ENCODE results near the gene PLEKHB1. TPM values are rescaled to one million over a fixed set of nuclear protein-coding genes. Genes with fewer than 3 reads are reported as not detected.

Gene PLEKHB1
- total RNA-seq, 1 experiment from 2014 or later, result 12.7 TPM

DNA sequence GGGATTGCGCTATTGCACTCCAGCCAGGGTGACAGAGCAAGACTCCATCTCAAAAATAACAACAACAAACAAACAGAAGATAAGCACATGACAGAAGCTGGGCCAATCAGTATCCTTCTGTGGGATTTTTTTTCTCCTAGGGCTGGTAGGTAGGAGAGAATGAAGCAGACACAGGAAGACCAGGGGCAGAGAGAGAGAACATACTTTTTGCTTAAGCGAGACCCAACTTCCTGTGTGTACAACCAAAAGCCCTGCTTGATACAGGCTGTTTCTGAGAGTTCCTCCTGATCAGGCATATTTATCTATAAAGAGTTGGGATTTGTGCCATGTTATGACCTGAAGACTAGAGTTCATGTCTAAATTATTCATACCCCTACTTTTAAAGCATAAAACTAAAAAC is 12.4 kb upstream of the PLEKHB1 start:
- Histone ChIP-seq H3K4me3 (ENCODE audit: low read depth, low read length) (no peak overlapping the region), H3K36me3 (ENCODE audit: control insufficient read depth, insufficient read depth, low read length) (no peaks in the 10 kb centered on the region), H3K27me3 (replicated peaks; ENCODE audit: control insufficient read depth, insufficient read depth, low read length) (no peaks in the 10 kb centered on the region), H3K4me1 (peaks cover 9% of the 10 kb centered on the region), H3K9me3 (peaks cover 14% of the 10 kb centered on the region)
- Mint-ChIP-seq H3K4me1 (ENCODE audit: low read depth, unreplicated experiment) (peaks cover 7% of the 10 kb centered on the region), H3K27me3 (ENCODE audit: insufficient read depth, unreplicated experiment) (no peaks in the 10 kb centered on the region), H3K9me3 (ENCODE audit: unreplicated experiment) (peaks cover 22% of the 10 kb centered on the region), H3K4me3 (ENCODE audit: unreplicated experiment) (no peak overlapping the region), H3K36me3 (ENCODE audit: insufficient read depth, unreplicated experiment) (no peaks in the 10 kb centered on the region), H3K27ac (ENCODE audit: unreplicated experiment) (no peak overlapping the region)
- TF ChIP-seq, protein P1, sequence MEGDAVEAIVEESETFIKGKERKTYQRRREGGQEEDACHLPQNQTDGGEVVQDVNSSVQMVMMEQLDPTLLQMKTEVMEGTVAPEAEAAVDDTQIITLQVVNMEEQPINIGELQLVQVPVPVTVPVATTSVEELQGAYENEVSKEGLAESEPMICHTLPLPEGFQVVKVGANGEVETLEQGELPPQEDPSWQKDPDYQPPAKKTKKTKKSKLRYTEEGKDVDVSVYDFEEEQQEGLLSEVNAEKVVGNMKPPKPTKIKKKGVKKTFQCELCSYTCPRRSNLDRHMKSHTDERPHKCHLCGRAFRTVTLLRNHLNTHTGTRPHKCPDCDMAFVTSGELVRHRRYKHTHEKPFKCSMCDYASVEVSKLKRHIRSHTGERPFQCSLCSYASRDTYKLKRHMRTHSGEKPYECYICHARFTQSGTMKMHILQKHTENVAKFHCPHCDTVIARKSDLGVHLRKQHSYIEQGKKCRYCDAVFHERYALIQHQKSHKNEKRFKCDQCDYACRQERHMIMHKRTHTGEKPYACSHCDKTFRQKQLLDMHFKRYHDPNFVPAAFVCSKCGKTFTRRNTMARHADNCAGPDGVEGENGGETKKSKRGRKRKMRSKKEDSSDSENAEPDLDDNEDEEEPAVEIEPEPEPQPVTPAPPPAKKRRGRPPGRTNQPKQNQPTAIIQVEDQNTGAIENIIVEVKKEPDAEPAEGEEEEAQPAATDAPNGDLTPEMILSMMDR (IDR thresholded peaks at IDR 0.05; ENCODE audit: insufficient read depth in 1 of 2, low read depth in 1 of 2, low read length in 1 of 2, severe bottlenecking in 1 of 2, unreplicated experiment in 1 of 2), result no peak
- CTCF ChIA-PET, result interaction anchor here (1.2 kb wide), 1 partner anchor 297 kb away, joined by 3 read pairs; no protein-coding TSS in a partner anchor
- no TSS peak for BruUV-seq (replicated peaks)
- intact Hi-C loops (cut with micrococcal nuclease; ENCODE audit: unreplicated experiment), result no loop called here
- DNase-seq, result no peak
- POLR2A ChIA-PET, result no interaction called here

DNA sequence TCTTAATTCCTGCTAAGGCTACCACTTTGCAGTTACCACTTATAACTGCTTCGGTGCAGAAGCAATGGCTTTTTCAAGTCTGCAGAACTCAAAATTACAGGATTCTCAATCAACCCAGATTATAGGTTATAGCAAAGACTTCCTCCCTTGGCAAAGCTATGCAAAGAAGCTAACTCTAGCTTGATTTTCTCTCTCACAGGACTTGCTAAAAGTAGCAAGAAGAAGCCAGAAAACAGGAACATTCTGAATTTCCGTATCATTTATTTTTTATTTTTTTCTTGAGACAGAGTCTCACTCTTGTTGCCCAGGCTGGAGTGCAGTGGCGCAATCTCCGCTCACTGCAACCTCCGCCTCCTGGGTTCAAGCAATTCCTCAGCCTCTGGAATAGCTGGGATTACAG is 10.7 kb upstream of the PLEKHB1 start:
- no peak for DNase-seq
- Mint-ChIP-seq H3K9me3 (ENCODE audit: unreplicated experiment) (peaks cover 7% of the 10 kb centered on the region), H3K27ac (ENCODE audit: unreplicated experiment) (no peak overlapping the region), H3K27me3 (ENCODE audit: insufficient read depth, unreplicated experiment) (no peaks in the 10 kb centered on the region), H3K4me3 (ENCODE audit: unreplicated experiment) (no peak overlapping the region), H3K36me3 (ENCODE audit: insufficient read depth, unreplicated experiment) (no peaks in the 10 kb centered on the region), H3K4me1 (ENCODE audit: low read depth, unreplicated experiment) (no peaks in the 10 kb centered on the region)
- no peaks in the 10 kb centered on the region for H3K4me1 ChIP-seq
- intact Hi-C loops (cut with micrococcal nuclease; ENCODE audit: unreplicated experiment), result no loop called here
- ChIA-PET POLR2A (no interaction called here), CTCF (no interaction called here)
- TF ChIP-seq, protein P1 (IDR thresholded peaks at IDR 0.05; ENCODE audit: insufficient read depth in 1 of 2, low read depth in 1 of 2, low read length in 1 of 2, severe bottlenecking in 1 of 2, unreplicated experiment in 1 of 2), result no peak
- H3K36me3 ChIP-seq (ENCODE audit: control insufficient read depth, insufficient read depth, low read length), result no peaks in the 10 kb centered on the region
- no TSS peak for BruUV-seq (replicated peaks)
- H3K27me3 ChIP-seq (replicated peaks; ENCODE audit: control insufficient read depth, insufficient read depth, low read length), result no peaks in the 10 kb centered on the region
- H3K4me3 ChIP-seq (ENCODE audit: low read depth, low read length), result no peak overlapping the region
- H3K9me3 ChIP-seq, result peaks cover 6% of the 10 kb centered on the region

DNA sequence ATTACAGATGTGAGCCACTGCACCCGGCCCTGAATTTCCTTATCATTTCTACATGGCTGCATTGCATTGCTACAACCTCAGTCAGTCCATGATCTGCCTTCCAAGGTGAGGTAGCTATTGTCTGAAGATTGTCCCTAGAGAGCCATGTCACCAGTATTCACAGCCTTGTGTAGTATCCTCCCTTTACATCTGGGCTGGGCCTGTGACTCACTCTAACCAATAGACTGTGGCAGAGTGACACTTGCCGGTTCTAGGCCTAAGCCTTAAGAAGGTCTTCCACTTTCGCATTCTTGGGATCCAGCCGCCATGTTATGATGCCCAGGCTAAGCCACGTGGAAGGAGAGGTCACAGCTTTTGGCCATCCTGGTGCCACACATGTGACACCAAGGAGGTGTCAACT is 10.1 kb upstream of the PLEKHB1 start:
- ChIA-PET CTCF (interaction anchor here (0.8 kb wide), 1 partner anchor 143 kb away, joined by 3 read pairs; no protein-coding TSS in a partner anchor), POLR2A (no interaction called here)
- Histone ChIP-seq H3K4me1 (no peaks in the 10 kb centered on the region), H3K9me3 (peaks cover 4% of the 10 kb centered on the region), H3K4me3 (ENCODE audit: low read depth, low read length) (no peak overlapping the region), H3K36me3 (ENCODE audit: control insufficient read depth, insufficient read depth, low read length) (no peaks in the 10 kb centered on the region), H3K27me3 (replicated peaks; ENCODE audit: control insufficient read depth, insufficient read depth, low read length) (no peaks in the 10 kb centered on the region)
- intact Hi-C loops (cut with micrococcal nuclease; ENCODE audit: unreplicated experiment), result no loop called here
- Mint-ChIP-seq H3K4me1 (ENCODE audit: low read depth, unreplicated experiment) (no peaks in the 10 kb centered on the region), H3K9me3 (ENCODE audit: unreplicated experiment) (peaks cover 2% of the 10 kb centered on the region), H3K36me3 (ENCODE audit: insufficient read depth, unreplicated experiment) (no peaks in the 10 kb centered on the region), H3K27me3 (ENCODE audit: insufficient read depth, unreplicated experiment) (no peaks in the 10 kb centered on the region), H3K4me3 (ENCODE audit: unreplicated experiment) (no peak overlapping the region), H3K27ac (ENCODE audit: unreplicated experiment) (no peak overlapping the region)
- no TSS peak for BruUV-seq (replicated peaks)
- no peak for DNase-seq
- TF ChIP-seq, protein P1 (IDR thresholded peaks at IDR 0.05; ENCODE audit: insufficient read depth in 1 of 2, low read depth in 1 of 2, low read length in 1 of 2, severe bottlenecking in 1 of 2, unreplicated experiment in 1 of 2), result no peak
